Parathyroid adenoma (tissue), 2 donors: ENCODE measurements around the gene CCDC92.

Experiments
- H2AFZ ChIP-seq: fragments of 300-600 bp; sonication (generic); one replicate; pipeline ENCODE4 v1.7.0; 2017; ENCODE audit warnings: antibody characterized with exemption, mild to moderate bottlenecking
- H3K27ac ChIP-seq: fragments of 300-600 bp; sonication (generic); one replicate; pipeline ENCODE4 v1.7.0; 2017
- H3K27me3 ChIP-seq: fragments of 300-600 bp; sonication (generic); one replicate; pipeline ENCODE4 v1.7.0; 2017; ENCODE audit warnings: low read length; ENCODE audit not compliant: control insufficient read depth, insufficient read depth
- H3K36me3 ChIP-seq: fragments of 300-600 bp; sonication (generic); one replicate; pipeline ENCODE4 v1.7.0; 2017; ENCODE audit warnings: low read length; ENCODE audit not compliant: control insufficient read depth, insufficient read depth
- H3K4me1 ChIP-seq: fragments of 300-600 bp; sonication (generic); one replicate; pipeline ENCODE4 v1.7.0; 2017; ENCODE audit warnings: control low read depth
- H3K4me2 ChIP-seq: fragments of 300-600 bp; sonication (generic); one replicate; pipeline ENCODE4 v1.7.0; 2017; ENCODE audit warnings: low read length
- H3K4me3 ChIP-seq: fragments of 300-600 bp; sonication (generic); one replicate; pipeline ENCODE4 v1.7.0; 2017; ENCODE audit warnings: low read depth, low read length
- H3K79me2 ChIP-seq: fragments of 300-600 bp; sonication (generic); one replicate; pipeline ENCODE4 v1.7.0; 2017; ENCODE audit warnings: control low read depth
- H3K9ac ChIP-seq: fragments of 300-600 bp; sonication (generic); one replicate; pipeline ENCODE4 v1.7.0; 2017; ENCODE audit warnings: mild to moderate bottlenecking
- H3K9me3 ChIP-seq: fragments of 300-600 bp; sonication (generic); one replicate; pipeline ENCODE4 v1.7.0; 2017; ENCODE audit warnings: low read length; ENCODE audit not compliant: control insufficient read depth
- TF ChIP-seq, protein P1 (sequence below): fragments of 300-600 bp; sonication (generic); IDR thresholded peaks from one replicate; pipeline ENCODE4 v1.7.0; 2017; ENCODE audit warnings: antibody characterized with exemption, mild to moderate bottlenecking
- donor health status: primary hyperparathyroidism.

The CCDC92 gene

DNA sequence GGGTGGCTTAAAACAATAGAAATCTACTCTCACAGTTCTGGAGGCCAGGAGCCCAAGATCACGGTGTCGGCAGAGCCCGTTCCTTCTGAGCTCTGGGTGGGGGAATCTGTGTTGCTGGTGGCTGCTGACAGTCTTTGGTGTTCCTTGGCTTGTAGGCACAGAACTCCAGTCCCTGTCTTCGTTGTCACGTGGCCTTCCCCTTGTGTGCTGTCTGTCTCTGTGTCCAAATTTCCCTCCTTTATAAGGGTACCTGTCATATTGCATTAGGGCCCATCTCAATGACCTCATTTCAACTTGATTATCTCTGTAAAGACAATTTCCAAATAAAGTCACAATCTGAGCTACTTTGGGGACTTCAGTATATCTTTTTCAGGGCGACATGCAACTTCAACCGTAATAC lies 81.6 kb downstream of the CCDC92 start:
- no peaks in the 10 kb centered on the region for H3K9me3 ChIP-seq
- H2AFZ ChIP-seq: no peak overlapping the region
- no peaks in the 10 kb centered on the region for H3K4me1 ChIP-seq
- no peaks in the 10 kb centered on the region for H3K36me3 ChIP-seq
- TF ChIP-seq, protein P1, sequence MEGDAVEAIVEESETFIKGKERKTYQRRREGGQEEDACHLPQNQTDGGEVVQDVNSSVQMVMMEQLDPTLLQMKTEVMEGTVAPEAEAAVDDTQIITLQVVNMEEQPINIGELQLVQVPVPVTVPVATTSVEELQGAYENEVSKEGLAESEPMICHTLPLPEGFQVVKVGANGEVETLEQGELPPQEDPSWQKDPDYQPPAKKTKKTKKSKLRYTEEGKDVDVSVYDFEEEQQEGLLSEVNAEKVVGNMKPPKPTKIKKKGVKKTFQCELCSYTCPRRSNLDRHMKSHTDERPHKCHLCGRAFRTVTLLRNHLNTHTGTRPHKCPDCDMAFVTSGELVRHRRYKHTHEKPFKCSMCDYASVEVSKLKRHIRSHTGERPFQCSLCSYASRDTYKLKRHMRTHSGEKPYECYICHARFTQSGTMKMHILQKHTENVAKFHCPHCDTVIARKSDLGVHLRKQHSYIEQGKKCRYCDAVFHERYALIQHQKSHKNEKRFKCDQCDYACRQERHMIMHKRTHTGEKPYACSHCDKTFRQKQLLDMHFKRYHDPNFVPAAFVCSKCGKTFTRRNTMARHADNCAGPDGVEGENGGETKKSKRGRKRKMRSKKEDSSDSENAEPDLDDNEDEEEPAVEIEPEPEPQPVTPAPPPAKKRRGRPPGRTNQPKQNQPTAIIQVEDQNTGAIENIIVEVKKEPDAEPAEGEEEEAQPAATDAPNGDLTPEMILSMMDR: no peak
- H3K4me3 ChIP-seq: no peak overlapping the region
- H3K27me3 ChIP-seq: no peaks in the 10 kb centered on the region
- H3K27ac ChIP-seq: no peak overlapping the region
- no peaks in the 10 kb centered on the region for H3K79me2 ChIP-seq
- H3K4me2 ChIP-seq: no peak overlapping the region
- no peak overlapping the region for H3K9ac ChIP-seq

DNA sequence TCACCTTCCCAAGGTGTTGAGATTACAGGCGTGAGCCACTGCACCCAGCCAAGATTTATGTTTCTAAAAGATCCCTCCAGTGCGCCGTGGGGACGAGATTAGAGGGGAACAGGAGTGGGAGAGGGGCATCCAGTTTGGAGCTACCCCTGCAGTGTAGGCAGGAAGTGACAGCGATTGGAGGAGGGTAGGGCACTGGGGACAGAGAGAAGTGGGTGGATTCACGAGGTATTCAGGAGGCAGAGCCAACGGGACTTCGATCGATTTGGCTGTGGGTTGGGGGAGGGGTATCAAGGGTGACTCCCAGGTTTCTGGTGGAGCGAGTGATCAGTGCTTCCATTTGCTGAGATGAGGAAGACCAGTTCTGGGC lies 82.1 kb downstream of the CCDC92 start:
- Histone ChIP-seq H2AFZ (no peak overlapping the region), H3K27me3 (no peaks in the 10 kb centered on the region), H3K4me3 (no peak overlapping the region), H3K79me2 (no peaks in the 10 kb centered on the region), H3K4me1 (no peaks in the 10 kb centered on the region), H3K4me2 (no peak overlapping the region), H3K9ac (no peak overlapping the region), H3K9me3 (no peaks in the 10 kb centered on the region), H3K36me3 (no peaks in the 10 kb centered on the region), H3K27ac (no peak overlapping the region)
- TF ChIP-seq, protein P1: no peak

DNA sequence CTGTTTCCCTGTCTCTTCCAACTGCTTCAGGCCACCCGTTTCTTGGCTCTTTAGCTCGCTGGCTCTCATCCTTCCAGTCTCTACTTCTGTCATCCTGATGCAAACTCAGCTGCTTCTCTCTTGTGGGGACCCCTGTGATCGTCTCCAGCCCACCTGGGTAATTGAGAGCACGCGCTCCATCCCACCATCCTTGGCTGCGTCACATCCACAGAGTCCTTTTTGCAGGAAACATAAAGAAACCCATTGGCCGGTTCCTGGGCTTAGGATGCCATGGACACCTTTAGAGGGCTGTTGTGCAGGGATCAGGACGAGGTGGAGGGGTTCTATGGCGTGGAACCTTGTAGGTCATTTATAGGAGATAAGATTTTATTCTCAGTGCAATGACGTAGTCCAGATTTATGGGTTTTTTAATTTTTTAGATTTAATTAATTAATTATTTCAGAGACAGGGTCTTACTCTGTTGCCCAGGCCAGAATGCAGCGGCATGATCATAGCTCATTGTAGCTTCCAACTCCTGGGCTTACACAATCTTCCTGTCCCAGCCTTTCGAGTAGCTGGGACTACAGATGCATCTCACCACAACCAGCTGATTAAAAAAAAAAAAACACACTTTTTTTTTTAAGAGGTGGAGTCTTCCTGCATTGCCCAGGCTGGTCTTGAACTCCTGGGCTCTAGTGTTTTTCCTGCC lies 82.6 kb downstream of the CCDC92 start:
- H3K27me3 ChIP-seq: no peaks in the 10 kb centered on the region

DNA sequence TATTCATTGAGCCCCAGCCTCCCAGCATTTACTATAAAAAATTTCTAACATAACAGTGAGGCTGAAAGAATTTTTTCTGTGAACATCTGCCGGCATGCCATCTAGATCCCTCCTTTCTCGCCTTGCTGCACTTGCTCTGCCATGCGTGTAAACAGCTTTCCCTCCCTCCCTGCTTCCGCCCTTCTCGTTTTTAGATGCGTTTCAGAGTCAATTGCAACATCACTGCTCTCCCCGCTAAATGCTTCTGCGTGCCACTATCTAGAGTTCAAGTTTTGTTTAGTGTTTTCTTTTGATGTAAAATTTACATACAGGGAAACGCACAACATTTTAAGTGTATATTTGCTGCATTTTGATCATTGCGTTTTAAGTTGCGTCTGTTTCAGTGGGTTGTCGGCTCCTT lies 83.6 kb downstream of the CCDC92 start:
- Histone ChIP-seq H3K27me3 (no peaks in the 10 kb centered on the region), H3K36me3 (no peaks in the 10 kb centered on the region), H3K27ac (no peak overlapping the region), H2AFZ (no peak overlapping the region), H3K9me3 (no peaks in the 10 kb centered on the region), H3K79me2 (no peaks in the 10 kb centered on the region), H3K4me3 (no peak overlapping the region), H3K4me1 (no peaks in the 10 kb centered on the region), H3K9ac (no peak overlapping the region), H3K4me2 (no peak overlapping the region)
- TF ChIP-seq, protein P1: no peak

More for the DNA sequence above, 82.6 kb downstream of the CCDC92 start:
- H3K9me3 ChIP-seq: no peaks in the 10 kb centered on the region
- no peak overlapping the region for H3K27ac ChIP-seq
- no peaks in the 10 kb centered on the region for H3K36me3 ChIP-seq
- no peak overlapping the region for H3K4me2 ChIP-seq
- TF ChIP-seq, protein P1: no peak
- no peak overlapping the region for H2AFZ ChIP-seq
- H3K79me2 ChIP-seq: no peaks in the 10 kb centered on the region
- no peak overlapping the region for H3K9ac ChIP-seq
- H3K4me3 ChIP-seq: no peak overlapping the region
- no peaks in the 10 kb centered on the region for H3K4me1 ChIP-seq

DNA sequence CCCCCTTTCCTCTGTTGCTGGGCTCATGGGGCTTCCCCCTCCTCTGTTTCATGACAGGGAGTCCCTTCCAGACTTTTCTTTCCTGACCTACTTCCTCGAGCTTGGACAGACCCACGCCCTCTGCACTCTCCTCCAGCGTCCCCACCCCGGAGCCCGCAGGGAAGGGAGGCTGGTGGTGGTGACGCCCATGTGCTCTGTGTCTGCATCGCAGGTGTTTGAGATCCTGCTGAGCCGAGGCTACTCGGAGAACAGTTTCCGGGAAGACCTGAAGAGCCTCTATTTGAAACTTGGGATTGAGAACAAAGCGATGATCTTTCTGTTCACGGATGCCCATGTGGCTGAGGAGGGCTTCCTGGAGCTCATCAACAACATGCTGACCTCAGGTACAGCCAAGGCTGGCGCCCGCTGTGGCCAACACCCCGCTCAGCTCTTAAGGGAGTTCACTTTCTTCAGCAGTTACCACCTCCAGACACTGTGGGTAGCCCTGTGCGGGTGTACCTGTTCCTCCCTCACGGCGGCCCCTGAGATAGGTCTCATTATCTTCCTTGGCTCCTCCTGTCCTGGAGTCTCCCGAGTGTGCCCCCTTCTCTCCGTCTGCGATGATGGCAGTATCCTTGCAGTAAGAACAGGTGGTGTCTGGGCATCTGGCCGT lies 85.6 kb downstream of the CCDC92 start:
- no peak overlapping the region for H3K27ac ChIP-seq
- H3K9ac ChIP-seq: no peak overlapping the region
- H3K9me3 ChIP-seq: no peaks in the 10 kb centered on the region
- TF ChIP-seq, protein P1: no peak
- no peaks in the 10 kb centered on the region for H3K4me1 ChIP-seq
- H3K79me2 ChIP-seq: no peaks in the 10 kb centered on the region
- no peaks in the 10 kb centered on the region for H3K36me3 ChIP-seq
- H2AFZ ChIP-seq: no peak overlapping the region
- no peaks in the 10 kb centered on the region for H3K27me3 ChIP-seq
- H3K4me2 ChIP-seq: no peak overlapping the region
- no peak overlapping the region for H3K4me3 ChIP-seq
